ENCODE data around the gene SLC25A39. TPM values are rescaled to one million over a fixed set of nuclear protein-coding genes. Genes with fewer than 3 reads are reported as not detected.

The SLC25A39 gene
- total and polyA plus RNA-seq, 9 of the 15 experiments (the other 6 are each of a cell fraction or from before 2014, with no cell fraction given), result 4.8 to 267 (median 140) TPM

- TF ChIP-seq TEAD1 (CRISPR knock-in tag; IDR thresholded peaks at IDR 0.05), result no peak
- TF ChIP-seq ZNF121 (CRISPR knock-in tag; conservative IDR thresholded peaks at IDR 0.05), result no peak
- no peak for TF ChIP-seq PHF8 (IDR thresholded peaks at IDR 0.05; ENCODE audit: borderline replicate concordance, low read length)
- no peak for TF ChIP-seq CGGBP1 (CRISPR knock-in tag; IDR thresholded peaks at IDR 0.05)
- peak; percentile 48 to 75 for TF ChIP-seq RAD21 (CRISPR knock-in tag; conservative IDR thresholded peaks at IDR 0.05 in 1 of 2, IDR thresholded peaks at IDR 0.05 in 1 of 2)
- no peak for TF ChIP-seq ZBTB8A (IDR thresholded peaks at IDR 0.05; ENCODE audit: partially characterized antibody)
- 0 out of 2 replicates have a peak, but pooled peaks have one; percentile 37 for TF ChIP-seq RREB1 (CRISPR knock-in tag; IDR thresholded peaks at IDR 0.05)
- no peak for TF ChIP-seq ZNF583 (CRISPR knock-in tag; IDR thresholded peaks at IDR 0.05)
- TF ChIP-seq ZNF12 (CRISPR knock-in tag; IDR thresholded peaks at IDR 0.05), result no peak
- no peak for TF ChIP-seq TARDBP (IDR thresholded peaks at IDR 0.05)
- no peak for TF ChIP-seq ZNF644 (tag; IDR thresholded peaks at IDR 0.05; ENCODE audit: low read depth)
- peak; percentile 48; the same call in 1 of the 2 replicates for TF ChIP-seq RBFOX2 (IDR thresholded peaks at IDR 0.05; ENCODE audit: low read depth, low read length)
- TF ChIP-seq TAF1 (IDR thresholded peaks at IDR 0.05; ENCODE audit: control insufficient read depth, extremely low read depth, insufficient read depth, low read length, severe bottlenecking), result no peak
- no peak for TF ChIP-seq IFI16 (CRISPR knock-in tag; IDR thresholded peaks at IDR 0.05)
- peak in 1 of 3 experiments; percentile 27 for TF ChIP-seq YY1 (IDR thresholded peaks at IDR 0.05; ENCODE audit: borderline replicate concordance in 1 of 3, control insufficient read depth in 1 of 3, extremely low read depth in 1 of 3, insufficient read depth in 3 of 3, insufficient read length in 1 of 3, insufficient replicate concordance in 2 of 3, low read depth in 1 of 3, low read length in 2 of 3)
- no peak for TF ChIP-seq ILF3 (IDR thresholded peaks at IDR 0.05; ENCODE audit: borderline replicate concordance)
- TF ChIP-seq GTF2A2 (tag; IDR thresholded peaks at IDR 0.05), result no peak
- TF ChIP-seq ZC3H4 (CRISPR knock-in tag; IDR thresholded peaks at IDR 0.05; ENCODE audit: borderline replicate concordance), result peak; percentile 48; the same call in 1 of the 2 replicates
Observed at GRCh38 chr17:44350733-44351226, 26.2 kb upstream of the SLC25A39 start (continued).
